GM12878 (cell line): ENCODE results near the gene LPGAT1. TPM values are rescaled to one million over a fixed set of nuclear protein-coding genes. Genes with fewer than 3 reads are reported as not detected.

Experiments
- BACH1 ChIP-seq: fragments of 450-650 bp; IDR thresholded peaks from 2 replicates; pipeline ENCODE4 v1.6.1; 2017; ENCODE audit warnings: mild to moderate bottlenecking, borderline replicate concordance
- BCL11A ChIP-seq: IDR thresholded peaks from 2 replicates; pipeline ENCODE4 v1.6.1; 2011; ENCODE audit warnings: low read depth, low read length
- CBFB ChIP-seq: IDR thresholded peaks from 2 replicates; pipeline ENCODE4 v1.6.1; 2016; ENCODE audit warnings: antibody characterized with exemption, low read depth
- ETV6 ChIP-seq, 2 experiments: fragments of 450-650 bp in 1 of 2; IDR thresholded peaks in 1 of 2; conservative IDR thresholded peaks in 1 of 2; 2 replicates each; pipeline ENCODE4 v1.6.1; 2014; ENCODE audit warnings: antibody characterized with exemption in 1 of 2, borderline replicate concordance in 1 of 2, low read depth in 1 of 2, mild to moderate bottlenecking in 1 of 2, moderate library complexity in 1 of 2
- HDGF ChIP-seq: fragments of 450-650 bp; IDR thresholded peaks from 2 replicates; pipeline ENCODE4 v1.6.1; 2016; ENCODE audit warnings: antibody characterized with exemption
- NRF1 ChIP-seq: conservative IDR thresholded peaks from 2 replicates; pipeline ENCODE4 v1.6.1; 2011; ENCODE audit warnings: mild to moderate bottlenecking, low read depth, low read length, improper control_type of control experiment
- PAX8 ChIP-seq: fragments of 450-650 bp; IDR thresholded peaks from 2 replicates; pipeline ENCODE4 v1.6.1; 2017; ENCODE audit warnings: mild to moderate bottlenecking, moderate library complexity
- POLR2AphosphoS5 ChIP-seq: IDR thresholded peaks from 2 replicates; pipeline ENCODE4 v1.6.1; 2011; ENCODE audit warnings: mild to moderate bottlenecking, low read length, inconsistent platforms
- POU2F2 ChIP-seq: IDR thresholded peaks from 3 replicates; pipeline ENCODE4 v1.6.1; 2011; ENCODE audit warnings: low read depth, mild to moderate bottlenecking, low read length, borderline replicate concordance
- RAD51 ChIP-seq: fragments of 450-650 bp; IDR thresholded peaks from 2 replicates; pipeline ENCODE4 v1.6.1; 2016; ENCODE audit warnings: moderate library complexity, mild to moderate bottlenecking, inconsistent platforms
- RB1 ChIP-seq: fragments of 450-650 bp; formaldehyde crosslinking; IDR thresholded peaks from 2 replicates; pipeline ENCODE4 v1.6.1; 2017; ENCODE audit warnings: mild to moderate bottlenecking, borderline replicate concordance
- SREBF2 ChIP-seq: IDR thresholded peaks from 2 replicates; pipeline ENCODE4 v1.6.1; 2012; ENCODE audit warnings: mild to moderate bottlenecking, low read length
- TBL1XR1 ChIP-seq: IDR thresholded peaks from 2 replicates; pipeline ENCODE4 v1.6.1; 2012; ENCODE audit warnings: low read depth, low read length, improper control_type of control experiment
- WRNIP1 ChIP-seq: IDR thresholded peaks from 2 replicates; pipeline ENCODE4 v1.6.1; 2011; ENCODE audit warnings: low read depth, low read length, improper control_type of control experiment, borderline replicate concordance
- ZNF384 ChIP-seq: IDR thresholded peaks from 2 replicates; pipeline ENCODE4 v1.6.1; 2012; ENCODE audit warnings: low read depth, mild to moderate bottlenecking, low read length, improper control_type of control experiment, borderline replicate concordance
- polyA plus RNA-seq, 11 experiments: library from polyadenylated mRNA; depleted of rRNA in 4 of 11; unstranded in 6 of 11; stranded (reverse) in 5 of 11; fragments of >200 nt; fragmentation: Nextera tagmentation in 4 of 11; fragmentation: Illumina TruSeq in 1 of 11; extraction: Ambion mirVana in 4 of 11; extraction: Trizol in 1 of 11; gene quantifications; 1 replicate in 1 of 11; 2 replicates in 10 of 11; pipeline versions ENCODE4 v1.2.1 to v1.2.3, GENCODE V29; 2011 to 2016; ENCODE audit warnings: inconsistent platforms in 2 of 11, missing spikeins in 2 of 11, low read depth in 1 of 11
- total RNA-seq, 4 experiments: library from RNA; depleted of rRNA in 3 of 4; stranded (reverse); fragments of >200 nt in 3 of 4; fragmentation: Illumina TruSeq in 1 of 4; extraction: Trizol in 1 of 4; gene quantifications; 2 replicates each; pipeline versions ENCODE4 v1.2.1 to v1.2.3, GENCODE V29; 2013 to 2021
- TF ChIP-seq, protein P1 (sequence below): fragments of 450-650 bp; IDR thresholded peaks from 2 replicates; pipeline ENCODE4 v1.6.1; 2018; ENCODE audit warnings: borderline replicate concordance, mild to moderate bottlenecking; ENCODE audit not compliant: partially characterized antibody
- TF ChIP-seq, protein P2 (sequence below): fragments of 450-650 bp; conservative IDR thresholded peaks from 2 replicates; pipeline ENCODE4 v1.6.1; 2017; ENCODE audit warnings: mild to moderate bottlenecking, moderate library complexity
- TF ChIP-seq, protein P3 (sequence below): fragments of 450-650 bp; IDR thresholded peaks from 2 replicates; pipeline ENCODE4 v1.6.1; 2017; ENCODE audit warnings: borderline replicate concordance
- TF ChIP-seq, protein P4 (sequence below): fragments of 150-350 bp; IDR thresholded peaks from 2 replicates; pipeline ENCODE4 v1.6.1; 2014; ENCODE audit warnings: mild to moderate bottlenecking, low read depth, low read length
- TF ChIP-seq, protein P5 (sequence below): IDR thresholded peaks from 2 replicates; pipeline ENCODE4 v1.6.1; 2012; ENCODE audit warnings: low read depth, low read length, improper control_type of control experiment

The LPGAT1 gene
- total and polyA plus RNA-seq, 10 of the 15 experiments (the other 5 are each of a cell fraction or from before 2014, with no cell fraction given) = 5.8 to 40.6 (median 19.2) TPM

DNA sequence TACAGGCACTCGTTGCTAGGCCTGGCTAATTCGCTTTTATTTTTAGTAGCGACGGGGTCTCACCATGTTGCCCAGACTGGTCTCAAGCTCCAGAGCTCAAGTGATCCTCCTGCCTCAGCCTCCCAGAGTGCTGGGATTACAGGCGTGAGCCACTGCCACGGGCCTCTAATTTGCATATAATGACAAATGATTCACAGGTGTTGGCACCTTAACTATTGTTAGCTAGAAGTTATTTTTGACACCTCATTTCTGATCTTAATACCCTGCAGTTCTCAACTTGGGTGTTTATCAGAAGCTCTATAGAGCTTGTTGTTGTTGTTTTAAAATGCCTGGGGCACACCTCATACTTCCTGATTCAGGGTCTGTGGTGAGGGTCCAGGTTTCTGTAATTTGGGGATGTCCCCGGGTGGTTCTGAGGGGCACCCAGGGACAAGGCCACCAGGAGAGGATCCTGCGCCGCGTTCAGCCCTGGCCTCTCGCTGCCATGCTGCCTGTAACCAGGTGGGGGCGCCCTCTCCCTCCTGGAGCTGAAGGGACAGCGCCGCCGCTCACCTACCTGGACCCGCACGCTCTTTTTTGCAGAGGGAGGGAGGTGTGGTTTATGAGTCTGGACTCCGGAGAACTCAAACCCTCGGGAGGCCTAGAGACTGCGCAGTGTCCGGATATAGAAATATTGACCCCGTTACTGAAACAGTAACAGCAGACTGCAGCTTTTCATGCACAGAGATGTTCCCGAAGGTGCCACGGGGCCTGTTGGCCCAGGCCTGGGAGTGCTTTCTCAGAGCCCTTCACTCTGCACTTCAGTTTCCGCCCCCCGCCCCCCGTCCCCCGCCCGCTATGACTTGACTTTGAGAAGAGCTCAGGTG is 132.2 kb downstream of the LPGAT1 start (continued):
- TF ChIP-seq, protein P1, sequence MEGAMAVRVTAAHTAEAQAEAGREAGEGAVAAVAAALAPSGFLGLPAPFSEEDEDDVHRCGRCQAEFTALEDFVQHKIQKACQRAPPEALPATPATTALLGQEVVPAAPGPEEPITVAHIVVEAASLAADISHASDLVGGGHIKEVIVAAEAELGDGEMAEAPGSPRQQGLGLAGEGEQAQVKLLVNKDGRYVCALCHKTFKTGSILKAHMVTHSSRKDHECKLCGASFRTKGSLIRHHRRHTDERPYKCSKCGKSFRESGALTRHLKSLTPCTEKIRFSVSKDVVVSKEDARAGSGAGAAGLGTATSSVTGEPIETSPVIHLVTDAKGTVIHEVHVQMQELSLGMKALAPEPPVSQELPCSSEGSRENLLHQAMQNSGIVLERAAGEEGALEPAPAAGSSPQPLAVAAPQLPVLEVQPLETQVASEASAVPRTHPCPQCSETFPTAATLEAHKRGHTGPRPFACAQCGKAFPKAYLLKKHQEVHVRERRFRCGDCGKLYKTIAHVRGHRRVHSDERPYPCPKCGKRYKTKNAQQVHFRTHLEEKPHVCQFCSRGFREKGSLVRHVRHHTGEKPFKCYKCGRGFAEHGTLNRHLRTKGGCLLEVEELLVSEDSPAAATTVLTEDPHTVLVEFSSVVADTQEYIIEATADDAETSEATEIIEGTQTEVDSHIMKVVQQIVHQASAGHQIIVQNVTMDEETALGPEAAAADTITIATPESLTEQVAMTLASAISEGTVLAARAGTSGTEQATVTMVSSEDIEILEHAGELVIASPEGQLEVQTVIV = no peak
- TF ChIP-seq PAX8 = no peak
- no peak for TF ChIP-seq SREBF2
- TF ChIP-seq, protein P2, sequence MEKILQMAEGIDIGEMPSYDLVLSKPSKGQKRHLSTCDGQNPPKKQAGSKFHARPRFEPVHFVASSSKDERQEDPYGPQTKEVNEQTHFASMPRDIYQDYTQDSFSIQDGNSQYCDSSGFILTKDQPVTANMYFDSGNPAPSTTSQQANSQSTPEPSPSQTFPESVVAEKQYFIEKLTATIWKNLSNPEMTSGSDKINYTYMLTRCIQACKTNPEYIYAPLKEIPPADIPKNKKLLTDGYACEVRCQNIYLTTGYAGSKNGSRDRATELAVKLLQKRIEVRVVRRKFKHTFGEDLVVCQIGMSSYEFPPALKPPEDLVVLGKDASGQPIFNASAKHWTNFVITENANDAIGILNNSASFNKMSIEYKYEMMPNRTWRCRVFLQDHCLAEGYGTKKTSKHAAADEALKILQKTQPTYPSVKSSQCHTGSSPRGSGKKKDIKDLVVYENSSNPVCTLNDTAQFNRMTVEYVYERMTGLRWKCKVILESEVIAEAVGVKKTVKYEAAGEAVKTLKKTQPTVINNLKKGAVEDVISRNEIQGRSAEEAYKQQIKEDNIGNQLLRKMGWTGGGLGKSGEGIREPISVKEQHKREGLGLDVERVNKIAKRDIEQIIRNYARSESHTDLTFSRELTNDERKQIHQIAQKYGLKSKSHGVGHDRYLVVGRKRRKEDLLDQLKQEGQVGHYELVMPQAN = no peak
- TF ChIP-seq HDGF = no peak
- TF ChIP-seq BACH1 = no peak
- no peak; the same call in 1 of the 3 replicates for TF ChIP-seq POU2F2
- no peak for TF ChIP-seq RAD51
- TF ChIP-seq, protein P3, sequence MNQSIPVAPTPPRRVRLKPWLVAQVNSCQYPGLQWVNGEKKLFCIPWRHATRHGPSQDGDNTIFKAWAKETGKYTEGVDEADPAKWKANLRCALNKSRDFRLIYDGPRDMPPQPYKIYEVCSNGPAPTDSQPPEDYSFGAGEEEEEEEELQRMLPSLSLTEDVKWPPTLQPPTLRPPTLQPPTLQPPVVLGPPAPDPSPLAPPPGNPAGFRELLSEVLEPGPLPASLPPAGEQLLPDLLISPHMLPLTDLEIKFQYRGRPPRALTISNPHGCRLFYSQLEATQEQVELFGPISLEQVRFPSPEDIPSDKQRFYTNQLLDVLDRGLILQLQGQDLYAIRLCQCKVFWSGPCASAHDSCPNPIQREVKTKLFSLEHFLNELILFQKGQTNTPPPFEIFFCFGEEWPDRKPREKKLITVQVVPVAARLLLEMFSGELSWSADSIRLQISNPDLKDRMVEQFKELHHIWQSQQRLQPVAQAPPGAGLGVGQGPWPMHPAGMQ = no peak
- no peak for TF ChIP-seq POLR2AphosphoS5
- no peak for TF ChIP-seq CBFB
- peak; percentile 22; the same call in 1 of the 2 replicates for TF ChIP-seq ZNF384
- TF ChIP-seq ETV6 (conservative IDR thresholded peaks at IDR 0.05 in 1 of 2, IDR thresholded peaks at IDR 0.05 in 1 of 2; ENCODE audit: borderline replicate concordance in 1 of 2, low read depth in 1 of 2) = no peak
- TF ChIP-seq BCL11A = 0 out of 2 replicates have a peak, but pooled peaks have one; percentile 3
- TF ChIP-seq NRF1 = no peak
- TF ChIP-seq WRNIP1 = no peak
- TF ChIP-seq, protein P4, sequence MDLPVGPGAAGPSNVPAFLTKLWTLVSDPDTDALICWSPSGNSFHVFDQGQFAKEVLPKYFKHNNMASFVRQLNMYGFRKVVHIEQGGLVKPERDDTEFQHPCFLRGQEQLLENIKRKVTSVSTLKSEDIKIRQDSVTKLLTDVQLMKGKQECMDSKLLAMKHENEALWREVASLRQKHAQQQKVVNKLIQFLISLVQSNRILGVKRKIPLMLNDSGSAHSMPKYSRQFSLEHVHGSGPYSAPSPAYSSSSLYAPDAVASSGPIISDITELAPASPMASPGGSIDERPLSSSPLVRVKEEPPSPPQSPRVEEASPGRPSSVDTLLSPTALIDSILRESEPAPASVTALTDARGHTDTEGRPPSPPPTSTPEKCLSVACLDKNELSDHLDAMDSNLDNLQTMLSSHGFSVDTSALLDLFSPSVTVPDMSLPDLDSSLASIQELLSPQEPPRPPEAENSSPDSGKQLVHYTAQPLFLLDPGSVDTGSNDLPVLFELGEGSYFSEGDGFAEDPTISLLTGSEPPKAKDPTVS = no peak
- peak; percentile 66; the same call in 1 of the 2 replicates for TF ChIP-seq RB1
- TF ChIP-seq, protein P5, sequence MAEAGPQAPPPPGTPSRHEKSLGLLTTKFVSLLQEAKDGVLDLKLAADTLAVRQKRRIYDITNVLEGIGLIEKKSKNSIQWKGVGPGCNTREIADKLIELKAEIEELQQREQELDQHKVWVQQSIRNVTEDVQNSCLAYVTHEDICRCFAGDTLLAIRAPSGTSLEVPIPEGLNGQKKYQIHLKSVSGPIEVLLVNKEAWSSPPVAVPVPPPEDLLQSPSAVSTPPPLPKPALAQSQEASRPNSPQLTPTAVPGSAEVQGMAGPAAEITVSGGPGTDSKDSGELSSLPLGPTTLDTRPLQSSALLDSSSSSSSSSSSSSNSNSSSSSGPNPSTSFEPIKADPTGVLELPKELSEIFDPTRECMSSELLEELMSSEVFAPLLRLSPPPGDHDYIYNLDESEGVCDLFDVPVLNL = no peak
- no peak for TF ChIP-seq TBL1XR1
